OCI-LY3 (cell line): ENCODE measurements around the gene LRP2BP.

ENCODE experiments used
- H2AFZ ChIP-seq: fragments of 200-600, 300-600 bp; shearing (Covaris generic); 2 replicates; pipeline ENCODE4 v1.6.0; 2014; ENCODE audit warnings: antibody characterized with exemption, low read depth, low read length
- H3K27ac ChIP-seq: fragments of 200-600, 300-600 bp; sonication (generic); 2 replicates; pipeline ENCODE4 v1.5.1; 2014; ENCODE audit warnings: mild to moderate bottlenecking, low read length, moderate library complexity, mixed read lengths
- H3K27me3 ChIP-seq: fragments of 200-600, 300-600 bp; sonication (generic); 2 replicates; pipeline ENCODE4 v1.6.1; 2014; ENCODE audit warnings: low read depth, low read length, mixed read lengths
- H3K36me3 ChIP-seq: fragments of 200-600, 300-600 bp; sonication (generic); replicated peaks from 2 replicates; pipeline ENCODE3; 2014; ENCODE audit warnings: low read depth, low read length, mixed read lengths
- H3K4me1 ChIP-seq: fragments of 300-600, 200-600 bp; sonication (generic); 2 replicates; pipeline ENCODE4 v1.6.1; 2014; ENCODE audit warnings: low read length, mixed read lengths
- H3K4me2 ChIP-seq: fragments of 200-600, 300-600 bp; sonication (generic); 2 replicates; pipeline ENCODE4 v1.6.1; 2014; ENCODE audit warnings: low read length, mixed read lengths
- H3K4me3 ChIP-seq: fragments of 300-600, 200-600 bp; sonication (generic); 2 replicates; pipeline ENCODE4 v1.5.1; 2014; ENCODE audit warnings: antibody characterized with exemption, mild to moderate bottlenecking, low read length, moderate library complexity
- H3K79me2 ChIP-seq: fragments of 300-600, 200-600 bp; shearing (Covaris generic); 2 replicates; pipeline ENCODE4 v1.6.1; 2014; ENCODE audit warnings: mild to moderate bottlenecking, low read length, mixed read lengths
- H3K9ac ChIP-seq: fragments of 300-600, 200-600 bp; shearing (Covaris generic); 2 replicates; pipeline ENCODE4 v1.6.0; 2014; ENCODE audit warnings: mild to moderate bottlenecking, low read length, moderate library complexity
- H3K9me3 ChIP-seq: fragments of 200-600, 300-600 bp; shearing (Covaris generic); 2 replicates; pipeline ENCODE4 v1.6.1; 2014; ENCODE audit warnings: low read length, mixed read lengths; ENCODE audit not compliant: insufficient read depth
- H4K20me1 ChIP-seq: fragments of 200-600, 300-600 bp; sonication (generic); 2 replicates; pipeline ENCODE4 v1.6.1; 2016; ENCODE audit warnings: low read length, mixed read lengths; ENCODE audit not compliant: insufficient read depth
- EZH2phosphoT487 ChIP-seq: fragments of 200-600 bp; shearing (Covaris generic); IDR thresholded peaks from 2 replicates; pipeline ENCODE4 v1.6.1; 2018; ENCODE audit warnings: antibody characterized with exemption, mixed run types, low read depth
- TF ChIP-seq, protein P1 (sequence below): fragments of 200-600, 300-600 bp; sonication (generic); IDR thresholded peaks from 2 replicates; pipeline ENCODE4 v1.5.1; 2014; ENCODE audit warnings: antibody characterized with exemption, low read length, low read depth

Gene LRP2BP

DNA sequence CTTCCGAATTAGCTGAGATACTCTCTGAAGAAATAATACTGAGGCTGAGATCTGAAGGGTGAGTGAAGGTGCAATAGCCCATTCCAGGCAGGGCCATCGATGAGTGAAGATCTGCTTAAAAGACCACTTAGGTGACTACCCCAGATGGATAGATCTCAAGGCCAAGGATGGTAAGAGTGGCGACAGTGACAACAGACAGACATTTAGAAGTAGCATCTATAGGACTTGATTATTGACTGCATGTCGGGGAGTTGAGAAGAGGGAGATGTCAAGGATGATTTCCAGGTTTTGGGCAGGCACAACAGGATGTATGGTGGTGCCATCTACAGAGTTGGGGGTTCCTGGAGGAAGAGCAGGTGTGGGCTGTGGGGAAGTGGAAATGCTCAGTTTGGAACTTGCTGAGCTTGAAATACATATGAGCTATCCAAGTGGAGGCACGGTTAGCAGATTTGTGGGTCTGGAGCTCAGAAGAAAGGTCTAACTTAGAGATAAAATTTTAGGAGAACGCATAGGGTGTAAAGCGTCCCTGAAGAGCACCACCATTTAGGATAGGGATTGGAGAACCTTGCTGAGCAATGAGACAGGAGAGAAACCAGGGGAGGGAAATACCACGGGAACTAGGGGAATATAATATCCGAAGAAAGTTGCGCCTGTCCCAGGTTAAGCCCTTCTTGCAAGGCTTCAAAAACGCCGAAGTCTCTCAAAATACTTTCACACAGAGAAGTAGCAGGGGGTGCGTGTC is 29.4 kb upstream of the LRP2BP start:
- no peaks in the 10 kb centered on the region for H3K79me2 ChIP-seq
- no peak overlapping the region for H2AFZ ChIP-seq
- no peaks in the 10 kb centered on the region for H3K27me3 ChIP-seq
- peaks cover 3% of the 10 kb centered on the region; the same call in 1 of the 2 replicates for H3K4me1 ChIP-seq
- no peaks in the 10 kb centered on the region for H3K9me3 ChIP-seq
- TF ChIP-seq EZH2phosphoT487: no peak
- TF ChIP-seq, protein P1, sequence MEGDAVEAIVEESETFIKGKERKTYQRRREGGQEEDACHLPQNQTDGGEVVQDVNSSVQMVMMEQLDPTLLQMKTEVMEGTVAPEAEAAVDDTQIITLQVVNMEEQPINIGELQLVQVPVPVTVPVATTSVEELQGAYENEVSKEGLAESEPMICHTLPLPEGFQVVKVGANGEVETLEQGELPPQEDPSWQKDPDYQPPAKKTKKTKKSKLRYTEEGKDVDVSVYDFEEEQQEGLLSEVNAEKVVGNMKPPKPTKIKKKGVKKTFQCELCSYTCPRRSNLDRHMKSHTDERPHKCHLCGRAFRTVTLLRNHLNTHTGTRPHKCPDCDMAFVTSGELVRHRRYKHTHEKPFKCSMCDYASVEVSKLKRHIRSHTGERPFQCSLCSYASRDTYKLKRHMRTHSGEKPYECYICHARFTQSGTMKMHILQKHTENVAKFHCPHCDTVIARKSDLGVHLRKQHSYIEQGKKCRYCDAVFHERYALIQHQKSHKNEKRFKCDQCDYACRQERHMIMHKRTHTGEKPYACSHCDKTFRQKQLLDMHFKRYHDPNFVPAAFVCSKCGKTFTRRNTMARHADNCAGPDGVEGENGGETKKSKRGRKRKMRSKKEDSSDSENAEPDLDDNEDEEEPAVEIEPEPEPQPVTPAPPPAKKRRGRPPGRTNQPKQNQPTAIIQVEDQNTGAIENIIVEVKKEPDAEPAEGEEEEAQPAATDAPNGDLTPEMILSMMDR: no peak
- H3K4me2 ChIP-seq: peak overlapping the region; percentile 72
- peak overlapping the region; percentile 68 for H3K9ac ChIP-seq
- H3K4me3 ChIP-seq: peak overlapping the region; percentile 86
- H4K20me1 ChIP-seq: no peaks in the 10 kb centered on the region
- no peak overlapping the region for H3K27ac ChIP-seq
- no peaks in the 10 kb centered on the region for H3K36me3 ChIP-seq

DNA sequence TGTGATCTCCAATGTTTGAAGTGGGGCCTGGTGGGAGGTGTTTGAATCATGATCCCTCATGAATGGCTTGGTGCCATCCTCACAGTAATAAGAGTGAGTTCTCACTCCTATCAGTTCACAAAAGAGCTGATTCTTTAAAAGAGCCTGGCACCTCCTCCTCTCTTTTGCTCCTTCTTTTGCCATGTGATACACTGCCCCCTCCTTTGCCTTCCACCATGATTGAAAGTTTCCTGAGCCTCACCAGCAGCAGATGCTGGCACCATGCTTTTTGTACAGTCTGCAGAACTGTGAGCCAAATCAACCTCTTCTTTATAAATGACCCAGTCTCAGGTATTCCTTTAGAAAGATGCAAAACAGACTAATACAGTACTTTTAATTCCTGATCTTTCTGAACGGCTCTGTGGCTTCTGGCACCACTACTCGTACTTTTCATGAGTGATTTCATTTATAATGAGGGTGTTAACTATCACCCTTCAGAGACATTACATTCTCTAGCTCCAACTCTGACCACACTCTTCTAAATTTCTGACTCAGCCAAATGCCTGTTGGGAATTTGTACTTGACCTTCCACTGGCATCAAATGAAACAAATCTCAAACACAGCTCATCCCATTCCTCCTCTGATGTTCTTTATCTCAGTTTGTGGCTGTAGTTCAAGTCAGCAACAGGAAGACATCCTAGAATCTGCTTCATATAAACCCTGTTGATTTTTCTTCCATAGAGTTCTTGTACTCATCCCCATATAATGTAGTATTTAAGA is 25.8 kb upstream of the LRP2BP start:
- H2AFZ ChIP-seq: no peak overlapping the region

DNA sequence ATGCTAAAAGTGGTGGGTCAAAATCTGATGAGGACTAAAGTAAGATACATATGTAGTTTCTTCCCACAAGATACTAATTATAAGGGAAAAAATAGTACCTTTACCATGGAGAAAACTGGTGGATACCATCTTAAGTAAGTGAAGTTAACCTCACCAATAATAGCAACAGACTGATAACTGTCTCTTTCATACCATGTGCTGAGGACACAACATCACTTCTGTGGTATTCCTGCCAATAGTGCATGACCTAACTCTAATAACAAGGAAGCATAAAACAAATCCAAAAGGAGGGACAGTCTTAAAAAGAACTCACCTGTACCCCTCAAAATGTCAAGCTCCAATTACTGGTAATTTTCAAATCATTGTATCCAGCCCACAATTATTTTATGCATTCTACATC is 21.2 kb upstream of the LRP2BP start:
- no peak overlapping the region for H3K27ac ChIP-seq
- no peak overlapping the region for H2AFZ ChIP-seq
- H3K36me3 ChIP-seq: no peaks in the 10 kb centered on the region
- H3K4me2 ChIP-seq: no peak overlapping the region
- TF ChIP-seq, protein P1: no peak
- TF ChIP-seq EZH2phosphoT487: no peak
- H3K4me1 ChIP-seq: no peaks in the 10 kb centered on the region
- H3K79me2 ChIP-seq: no peaks in the 10 kb centered on the region
- H4K20me1 ChIP-seq: no peaks in the 10 kb centered on the region
- H3K27me3 ChIP-seq: no peaks in the 10 kb centered on the region
- H3K4me3 ChIP-seq: no peak overlapping the region
- no peaks in the 10 kb centered on the region for H3K9me3 ChIP-seq
- H3K9ac ChIP-seq: no peak overlapping the region

More for the DNA sequence above, 25.8 kb upstream of the LRP2BP start:
- Histone ChIP-seq H3K9ac (no peak overlapping the region), H3K27ac (no peak overlapping the region), H3K9me3 (no peaks in the 10 kb centered on the region), H3K4me1 (peaks cover 3% of the 10 kb centered on the region; the same call in 1 of the 2 replicates), H3K4me2 (no peak overlapping the region), H3K36me3 (no peaks in the 10 kb centered on the region), H3K4me3 (no peak overlapping the region), H3K27me3 (no peaks in the 10 kb centered on the region), H3K79me2 (no peaks in the 10 kb centered on the region), H4K20me1 (no peaks in the 10 kb centered on the region)
- TF ChIP-seq EZH2phosphoT487: no peak
- TF ChIP-seq, protein P1: no peak

DNA sequence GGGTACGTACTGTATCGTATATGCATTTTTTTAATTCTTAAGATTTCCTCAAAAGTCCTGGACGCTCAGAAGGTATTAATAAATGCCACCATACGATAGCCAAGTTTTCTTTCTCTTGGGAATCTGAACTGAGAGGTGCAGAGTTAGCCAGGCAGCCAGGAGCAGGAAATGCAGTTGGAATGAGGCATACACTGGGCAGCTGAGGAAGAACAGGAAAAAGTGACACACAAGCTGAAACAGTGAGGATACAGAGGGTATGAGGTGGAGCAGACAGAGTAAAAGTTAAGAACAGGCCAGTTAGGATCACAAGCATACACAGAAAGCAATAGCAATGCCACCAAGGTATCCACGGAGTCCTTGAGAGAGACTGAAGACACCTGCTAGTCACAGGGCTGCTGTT is 16.7 kb upstream of the LRP2BP start:
- Histone ChIP-seq H3K4me1 (no peaks in the 10 kb centered on the region), H3K27ac (no peak overlapping the region), H3K4me3 (no peak overlapping the region), H3K9ac (no peak overlapping the region), H3K36me3 (no peaks in the 10 kb centered on the region), H3K79me2 (no peaks in the 10 kb centered on the region), H4K20me1 (no peaks in the 10 kb centered on the region), H3K27me3 (no peaks in the 10 kb centered on the region), H2AFZ (no peak overlapping the region), H3K9me3 (no peaks in the 10 kb centered on the region), H3K4me2 (no peak overlapping the region)
- TF ChIP-seq EZH2phosphoT487: no peak
- TF ChIP-seq, protein P1: no peak
